Esophagus squamous epithelium (tissue), 4 donors: ENCODE measurements around the gene COX5B.
"Not testable (repeated sequence)": the region's sequence is repeated elsewhere in the genome, so short reads cannot be mapped to it uniquely, and the experiment has no call there.

Source experiments
- CTCF ChIP-seq, 6 experiments: fragments of 450-650 bp in 4 of 6; fragments of 200-600 bp in 2 of 6; sonication (generic) in 2 of 6; IDR thresholded peaks; one replicate each; pipeline ENCODE4 v1.5.1; 2016 to 2019; ENCODE audit warnings: antibody characterized with exemption in 6 of 6, mild to moderate bottlenecking in 4 of 6, moderate library complexity in 4 of 6
- POLR2A ChIP-seq, 4 donors: fragments of 450-650 bp; IDR thresholded peaks; one replicate each; pipeline ENCODE4 v1.6.1; 2017; ENCODE audit warnings: antibody characterized with exemption in 4 of 4, mild to moderate bottlenecking in 4 of 4, moderate library complexity in 3 of 4

- not testable (repeated sequence) for TF ChIP-seq CTCF, POLR2A (IDR thresholded peaks at IDR 0.05)
Observed at GRCh38 chr2:97605109-97605508, 40.8 kb upstream of the COX5B start.
